BJ (cell line): ENCODE data around the gene GBF1. TPM values are rescaled to one million over a fixed set of nuclear protein-coding genes. Genes with fewer than 3 reads are reported as not detected.

Experiments
- CTCF ChIA-PET: fragments of 350-600 bp; formaldehyde crosslinking; extraction: SDS; loops from one replicate; lab custom pipeline; 2021; ENCODE audit warnings: antibody characterized with exemption, inconsistent platforms; lab: Yijun Ruan, JAX
- POLR2A ChIA-PET: fragments of 300-600 bp; sonication (Branson Sonifier 250); formaldehyde crosslinking; extraction: SDS; loops from one replicate; lab custom pipeline; 2021; ENCODE audit warnings: antibody characterized with exemption; lab: Charles Lee
- DNase-seq: peaks from one replicate; pipeline ENCODE4 v3.0.0-alpha.2; 2011; ENCODE audit warnings: low read depth
- H3K27me3 ChIP-seq: 2 replicates; pipeline ENCODE4 v1.6.0; 2011; ENCODE audit warnings: low read length; ENCODE audit not compliant: control insufficient read depth, insufficient read depth
- H3K36me3 ChIP-seq: 2 replicates; pipeline ENCODE4 v1.5.1; 2011; ENCODE audit warnings: low read length; ENCODE audit not compliant: control insufficient read depth, insufficient read depth
- H3K4me3 ChIP-seq: 2 replicates; pipeline ENCODE4 v1.5.1; 2011; ENCODE audit warnings: low read depth, mild to moderate bottlenecking, control low read depth, low read length
- CTCF ChIP-seq: IDR thresholded peaks from 2 replicates; pipeline ENCODE4 v1.5.1; 2011; ENCODE audit warnings: low read depth, mild to moderate bottlenecking, control low read depth, inconsistent platforms, low read length, moderate library complexity; ENCODE audit not compliant: insufficient read depth
- polyA plus RNA-seq: library from polyadenylated mRNA; depleted of rRNA; stranded (reverse); fragments of >200 nt; gene quantifications from 2 replicates; pipeline ENCODE4 v1.2.3, GENCODE V29; 2011

GBF1 gene
- polyA plus RNA-seq, 1 experiment: 28.4 TPM

- Histone ChIP-seq H3K4me3 (no peak overlapping the region), H3K27me3 (no peaks in the 10 kb centered on the region), H3K36me3 (peaks cover 38% of the 10 kb centered on the region)
- ChIA-PET POLR2A (no interaction called here), CTCF (interaction anchor here (0.6 to 2.8 kb wide), 8 partner anchors 23 to 201 kb away, joined by 3 to 8 read pairs (median 4); no protein-coding TSS in a partner anchor)
- no peak for TF ChIP-seq CTCF
- no peak for DNase-seq
These were observed 129.9 kb downstream of the GBF1 start for GRCh38 chr10:102375250-102375649.

- Histone ChIP-seq H3K36me3 (peaks cover 32% of the 10 kb centered on the region), H3K27me3 (no peaks in the 10 kb centered on the region), H3K4me3 (no peak overlapping the region)
- no peak for TF ChIP-seq CTCF
- POLR2A ChIA-PET: interaction anchor here (0.6 kb wide), 1 partner anchor 203 kb away, joined by 3 read pairs; no protein-coding TSS in a partner anchor
- CTCF ChIA-PET: interaction anchor here (0.6 to 2.8 kb wide), 9 partner anchors 18 to 202 kb away, joined by 3 to 8 read pairs (median 3); no protein-coding TSS in a partner anchor
- no peak for DNase-seq
These were observed 130.5 kb downstream of the GBF1 start for GRCh38 chr10:102375867-102376266.

- CTCF ChIA-PET: interaction anchor here (1.4 to 2.8 kb wide), 3 partner anchors 17 to 147 kb away, joined by 3 to 8 read pairs (median 8); no protein-coding TSS in a partner anchor
- Histone ChIP-seq H3K4me3 (no peak overlapping the region), H3K36me3 (peaks cover 37% of the 10 kb centered on the region), H3K27me3 (no peaks in the 10 kb centered on the region)
- no peak for TF ChIP-seq CTCF
- POLR2A ChIA-PET: no interaction called here
- DNase-seq: no peak
These were observed 131.6 kb downstream of the GBF1 start for GRCh38 chr10:102376901-102377300.

GRCh38 chr10:102379383-102379782 lies 134.1 kb downstream of the GBF1 start:
- H3K36me3 ChIP-seq: peaks cover 46% of the 10 kb centered on the region
- H3K4me3 ChIP-seq: no peak overlapping the region
- H3K27me3 ChIP-seq: no peaks in the 10 kb centered on the region
- no peak for DNase-seq
- CTCF ChIA-PET: interaction anchor here (1.3 to 12.3 kb wide), 5 partner anchors 14 to 211 kb away, joined by 3 to 91 read pairs (median 8); no protein-coding TSS in a partner anchor
- POLR2A ChIA-PET: no interaction called here
- TF ChIP-seq CTCF: no peak

GRCh38 chr10:102381983-102382382 lies 136.7 kb downstream of the GBF1 start:
- DNase-seq: no peak
- Histone ChIP-seq H3K27me3 (no peaks in the 10 kb centered on the region), H3K36me3 (peaks cover 30% of the 10 kb centered on the region), H3K4me3 (no peak overlapping the region)
- no peak for TF ChIP-seq CTCF
- POLR2A ChIA-PET: no interaction called here
- CTCF ChIA-PET: interaction anchor here (1.0 to 12.3 kb wide), 9 partner anchors 9 to 212 kb away, joined by 3 to 91 read pairs (median 8); no protein-coding TSS in a partner anchor
